OCI-LY7 (cell line): Measurements from ENCODE around the gene CASQ2. TPM values are rescaled to one million over a fixed set of nuclear protein-coding genes. Genes with fewer than 3 reads are reported as not detected.

Experiments used
- BruUV-seq: library from RNA; stranded (reverse); fragments of 400-500 nt; replicated peaks from 2 replicates; lab custom pipeline; 2021; lab: Mats Ljungman, UMichigan
- CTCF ChIA-PET: fragments of 300-600 bp; sonication (Branson Sonifier 250); formaldehyde crosslinking; loops from one replicate; lab custom pipeline; 2022; ENCODE audit warnings: antibody characterized with exemption; ENCODE audit not compliant: unreplicated experiment; lab: Charles Lee
- POLR2A ChIA-PET: fragments of 300-600 bp; sonication (Branson Sonifier 250); formaldehyde crosslinking; loops from one replicate; lab custom pipeline; 2022; ENCODE audit warnings: antibody characterized with exemption; lab: Charles Lee
- DNase-seq: peaks from one replicate; pipeline ENCODE4 v3.0.0-alpha.2; 2015; ENCODE audit warnings: low spot score
- H2AFZ ChIP-seq: fragments of 200-600 bp; sonication (generic), shearing (Covaris generic); 2 replicates; pipeline ENCODE4 v1.6.1; 2014; ENCODE audit warnings: mild to moderate bottlenecking, antibody characterized with exemption, low read length, moderate library complexity
- H3K27ac ChIP-seq: fragments of 200-600 bp; sonication (generic); 2 replicates; pipeline ENCODE4 v1.5.1; 2014; ENCODE audit warnings: mixed run types, low read depth, mild to moderate bottlenecking, moderate library complexity, low read length, inconsistent platforms; ENCODE audit not compliant: poor library complexity, severe bottlenecking
- H3K36me3 ChIP-seq: fragments of 200-600 bp; sonication (generic); 2 replicates; pipeline ENCODE4 v1.6.1; 2014; ENCODE audit warnings: mild to moderate bottlenecking, antibody characterized with exemption, low read length, moderate library complexity, mixed read lengths; ENCODE audit not compliant: insufficient read depth
- H3K4me1 ChIP-seq: fragments of 200-600 bp; sonication (generic); 2 replicates; pipeline ENCODE4 v1.5.1; 2014; ENCODE audit warnings: mild to moderate bottlenecking, low read length; ENCODE audit not compliant: insufficient read depth, poor library complexity, severe bottlenecking
- H3K4me2 ChIP-seq: fragments of 200-600 bp; sonication (generic); 2 replicates; pipeline ENCODE4 v1.6.1; 2014; ENCODE audit warnings: mild to moderate bottlenecking, low read length
- H3K4me3 ChIP-seq: fragments of 200-600 bp; sonication (generic); 2 replicates; pipeline ENCODE4 v1.5.1; 2014; ENCODE audit warnings: mild to moderate bottlenecking, low read depth, low read length; ENCODE audit not compliant: poor library complexity, severe bottlenecking
- H3K79me2 ChIP-seq: fragments of 200-600 bp; sonication (generic); 2 replicates; pipeline ENCODE4 v1.6.1; 2016; ENCODE audit warnings: low read depth, mild to moderate bottlenecking, low read length, moderate library complexity, mixed read lengths; ENCODE audit not compliant: insufficient read depth
- H3K9me2 ChIP-seq: fragments of 200-600 bp; sonication (generic); 2 replicates; pipeline ENCODE4 v1.6.1; 2016; ENCODE audit warnings: mild to moderate bottlenecking, low read length, mixed read lengths; ENCODE audit not compliant: insufficient read depth
- H3K9me3 ChIP-seq: fragments of 200-600 bp; sonication (generic); 2 replicates; pipeline ENCODE4 v1.6.1; 2014; ENCODE audit warnings: mild to moderate bottlenecking, mixed run types, low read length, mixed read lengths
- H4K20me1 ChIP-seq: fragments of 200-600 bp; sonication (generic); 2 replicates; pipeline ENCODE4 v1.6.1; 2014; ENCODE audit warnings: mild to moderate bottlenecking, antibody characterized with exemption, low read length, moderate library complexity, mixed read lengths; ENCODE audit not compliant: insufficient read depth
- CTCF ChIP-seq: fragments of 200-600 bp; sonication (generic); conservative IDR thresholded peaks from 2 replicates; pipeline ENCODE4 v1.5.1; 2014; ENCODE audit warnings: mild to moderate bottlenecking, antibody characterized with exemption, low read length, moderate library complexity, mixed read lengths
- EZH2phosphoT487 ChIP-seq: fragments of 200-600 bp; sonication (generic); IDR thresholded peaks from 2 replicates; pipeline ENCODE4 v1.6.1; 2018; ENCODE audit warnings: low read depth, borderline replicate concordance, mild to moderate bottlenecking, mixed run types, antibody characterized with exemption, low read length, moderate library complexity, mixed read lengths
- intact Hi-C: fragments of 100-400 bp; cut with micrococcal nuclease; formaldehyde crosslinking; loops from one replicate; pipeline ENCODE4 v1.10.0; 2022; ENCODE audit not compliant: unreplicated experiment
- total RNA-seq, 2 experiments: library from RNA; depleted of rRNA in 1 of 2; stranded (reverse); fragments of >200 nt in 1 of 2; shearing (Covaris generic) in 1 of 2; gene quantifications; 2 replicates each; pipeline ENCODE4 v1.2.3, GENCODE V29; 2014 to 2022

The CASQ2 gene
- total RNA-seq, 2 experiments from 2014 or later, result not detected

- H3K27ac ChIP-seq, result no peak overlapping the region
- intact Hi-C loops, result no loop called here
- H3K79me2 ChIP-seq, result no peaks in the 10 kb centered on the region
These were observed 113.2 kb downstream of the CASQ2 start for GRCh38 chr1:115655306-115655663.

GRCh38 chr1:115654663-115655305 lies 113.7 kb downstream of the CASQ2 start:
- Histone ChIP-seq H3K4me2 (no peak overlapping the region), H3K4me1 (no peaks in the 10 kb centered on the region), H3K4me3 (no peak overlapping the region), H3K27ac (no peak overlapping the region), H3K79me2 (no peaks in the 10 kb centered on the region), H3K36me3 (no peaks in the 10 kb centered on the region), H2AFZ (no peak overlapping the region), H3K9me2 (no peaks in the 10 kb centered on the region), H4K20me1 (no peaks in the 10 kb centered on the region), H3K9me3 (no peaks in the 10 kb centered on the region)
- ChIA-PET CTCF (no interaction called here), POLR2A (no interaction called here)
- BruUV-seq, result no TSS peak
- DNase-seq, result no peak
- no peak for TF ChIP-seq CTCF
- no peak for TF ChIP-seq EZH2phosphoT487
- intact Hi-C loops, result no loop called here

More at GRCh38 chr1:115655306-115655663, 113.2 kb downstream of the CASQ2 start:
- Histone ChIP-seq H4K20me1 (no peaks in the 10 kb centered on the region), H3K4me2 (no peak overlapping the region), H3K9me2 (no peaks in the 10 kb centered on the region), H3K4me1 (no peaks in the 10 kb centered on the region), H3K36me3 (no peaks in the 10 kb centered on the region), H3K9me3 (no peaks in the 10 kb centered on the region), H3K4me3 (no peak overlapping the region), H2AFZ (no peak overlapping the region)
- no peak for DNase-seq
- BruUV-seq, result no TSS peak
- no peak for TF ChIP-seq EZH2phosphoT487
- TF ChIP-seq CTCF, result no peak
- CTCF ChIA-PET, result no interaction called here
- POLR2A ChIA-PET, result no interaction called here

GRCh38 chr1:115654125-115654524 lies 114.4 kb downstream of the CASQ2 start:
- BruUV-seq, result no TSS peak
- H4K20me1 ChIP-seq, result no peaks in the 10 kb centered on the region
- H3K4me1 ChIP-seq, result no peaks in the 10 kb centered on the region
- no peak for TF ChIP-seq EZH2phosphoT487
- no peak for TF ChIP-seq CTCF
- intact Hi-C loops, result no loop called here
- H3K79me2 ChIP-seq, result no peaks in the 10 kb centered on the region
- H3K9me3 ChIP-seq, result no peaks in the 10 kb centered on the region
- no peak overlapping the region for H3K4me2 ChIP-seq
- no peak overlapping the region for H2AFZ ChIP-seq
- H3K36me3 ChIP-seq, result no peaks in the 10 kb centered on the region
- no peak for DNase-seq
- CTCF ChIA-PET, result no interaction called here
- no peaks in the 10 kb centered on the region for H3K9me2 ChIP-seq
- POLR2A ChIA-PET, result no interaction called here
- H3K4me3 ChIP-seq, result no peak overlapping the region
- no peak overlapping the region for H3K27ac ChIP-seq
